Tibial artery (tissue), 4 donors: ENCODE results near the gene CPLX4.

Source experiments
- DNase-seq, 2 donors: peaks; one replicate each; pipeline ENCODE4 v3.0.0-alpha.2; 2019
- H3K27ac ChIP-seq, 2 donors: fragments of 200-600 bp; sonication (generic) in 1 of 2; 1 replicate in 1 of 2; 2 replicates in 1 of 2; pipeline ENCODE4 v1.5.1; 2018 to 2019; ENCODE audit warnings: mild to moderate bottlenecking in 1 of 2
- H3K27me3 ChIP-seq, 2 donors: fragments of 200-600 bp; sonication (generic) in 1 of 2; one replicate each; pipeline versions ENCODE4 v1.5.1 to v1.6.0; 2016 to 2019
- H3K36me3 ChIP-seq, 3 donors: fragments of 200-600 bp; sonication (generic) in 2 of 3; one replicate each; pipeline ENCODE4 v1.5.1; 2016 to 2019; ENCODE audit warnings: mild to moderate bottlenecking in 2 of 3
- H3K4me1 ChIP-seq, 4 donors: fragments of 200-600 bp; sonication (generic) in 2 of 4; 1 replicate in 3 of 4; 2 replicates in 1 of 4; pipeline ENCODE4 v1.5.1; 2016 to 2019
- H3K4me3 ChIP-seq, 2 donors: fragments of 200-600 bp; sonication (generic) in 1 of 2; 1 replicate in 1 of 2; 2 replicates in 1 of 2; pipeline ENCODE4 v1.5.1; 2018 to 2019; ENCODE audit warnings: mild to moderate bottlenecking in 2 of 2
- H3K9me3 ChIP-seq, 3 donors: fragments of 200-600 bp; sonication (generic) in 1 of 3; one replicate each; pipeline ENCODE4 v1.5.1; 2016 to 2019
- CTCF ChIP-seq, 2 experiments: fragments of 200-600 bp in 1 of 2; fragments of 450-650 bp in 1 of 2; IDR thresholded peaks; one replicate each; pipeline ENCODE4 v1.5.1; 2017 to 2019; ENCODE audit warnings: antibody characterized with exemption in 2 of 2, mild to moderate bottlenecking in 1 of 2, moderate library complexity in 1 of 2
- intact Hi-C: fragments of 100-400 bp; cut with DNase I; formaldehyde crosslinking; loops from one replicate; pipeline ENCODE4 v1.15.0; 2023; ENCODE audit warnings: low total_unique reads

Gene CPLX4

DNA sequence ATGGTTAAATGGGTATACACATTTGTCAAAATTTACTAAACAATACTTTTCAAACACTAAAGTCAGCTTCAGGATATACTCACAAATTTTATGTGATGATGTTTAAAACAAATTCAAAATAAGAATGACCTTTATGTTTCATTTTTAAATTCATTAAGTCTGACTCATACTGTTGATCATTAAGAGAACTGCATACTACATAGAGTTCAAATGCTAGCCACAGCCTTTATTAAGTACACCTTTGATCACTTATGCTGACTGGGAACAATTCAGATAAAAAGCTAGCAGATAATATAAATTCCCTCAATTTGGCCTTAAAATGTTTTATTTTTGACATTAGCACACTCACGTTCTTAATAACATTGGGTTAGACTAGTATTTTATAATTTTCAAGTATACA lies 26.5 kb upstream of the CPLX4 start:
- Histone ChIP-seq H3K36me3 (peaks cover 78 to 96% (median 87%) of the 10 kb centered on the region in 3 donors), H3K27me3 (no peaks in the 10 kb centered on the region), H3K4me1 (no peaks in the 10 kb centered on the region), H3K9me3 (peaks cover 0 to 5% (median 4%) of the 10 kb centered on the region in 3 donors), H3K4me3 (no peak overlapping the region), H3K27ac (no peak overlapping the region)
- no peak for TF ChIP-seq CTCF (IDR thresholded peaks at IDR 0.05)
- intact Hi-C loops: no loop called here
- DNase-seq: no peak

DNA sequence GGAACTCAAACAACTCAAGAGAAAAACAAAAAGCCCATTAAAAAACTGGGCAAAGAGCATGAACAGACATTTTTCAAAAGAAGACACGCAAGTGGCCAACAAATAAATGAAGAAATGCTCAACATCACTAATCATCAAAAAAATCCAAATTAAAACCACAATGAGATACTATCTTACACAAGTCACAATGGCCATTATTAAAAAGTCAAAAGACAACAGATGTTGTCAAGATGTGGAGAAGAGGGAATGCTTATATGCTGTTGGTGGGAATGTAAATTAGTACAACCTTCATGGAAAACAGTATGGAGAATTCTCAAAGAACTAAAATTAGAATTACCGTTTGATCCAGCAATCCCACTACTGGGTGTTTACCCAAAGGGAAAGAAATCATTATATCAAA lies 25.5 kb upstream of the CPLX4 start:
- Histone ChIP-seq H3K4me1 (no peaks in the 10 kb centered on the region), H3K36me3 (peaks cover 80 to 97% (median 92%) of the 10 kb centered on the region in 3 donors), H3K4me3 (no peak overlapping the region), H3K27ac (no peak overlapping the region), H3K9me3 (peaks cover 0 to 6% (median 4%) of the 10 kb centered on the region in 3 donors), H3K27me3 (no peaks in the 10 kb centered on the region)
- DNase-seq: no peak
- no peak for TF ChIP-seq CTCF (IDR thresholded peaks at IDR 0.05)
- intact Hi-C loops: no loop called here

- no peak for TF ChIP-seq CTCF (IDR thresholded peaks at IDR 0.05)
- no peak overlapping the region for H3K27ac ChIP-seq
- no peaks in the 10 kb centered on the region for H3K4me1 ChIP-seq
- H3K27me3 ChIP-seq: no peaks in the 10 kb centered on the region
- peaks cover 0 to 6% (median 4%) of the 10 kb centered on the region in 3 donors for H3K9me3 ChIP-seq
- DNase-seq: no peak
- H3K4me3 ChIP-seq: no peak overlapping the region
- intact Hi-C loops: no loop called here
- H3K36me3 ChIP-seq: peaks cover 76 to 96% (median 93%) of the 10 kb centered on the region in 3 donors
These were observed 22.4 kb upstream of the CPLX4 start for GRCh38 chr18:59340817-59341216.

GRCh38 chr18:59340312-59340711 lies 21.9 kb upstream of the CPLX4 start:
- Histone ChIP-seq H3K9me3 (peaks cover 0 to 6% (median 4%) of the 10 kb centered on the region in 3 donors), H3K36me3 (peaks cover 76 to 96% (median 88%) of the 10 kb centered on the region in 3 donors), H3K27me3 (no peaks in the 10 kb centered on the region), H3K4me1 (no peaks in the 10 kb centered on the region), H3K27ac (no peak overlapping the region), H3K4me3 (no peak overlapping the region)
- no peak for DNase-seq
- TF ChIP-seq CTCF (IDR thresholded peaks at IDR 0.05): no peak
- intact Hi-C loops: no loop called here

DNA sequence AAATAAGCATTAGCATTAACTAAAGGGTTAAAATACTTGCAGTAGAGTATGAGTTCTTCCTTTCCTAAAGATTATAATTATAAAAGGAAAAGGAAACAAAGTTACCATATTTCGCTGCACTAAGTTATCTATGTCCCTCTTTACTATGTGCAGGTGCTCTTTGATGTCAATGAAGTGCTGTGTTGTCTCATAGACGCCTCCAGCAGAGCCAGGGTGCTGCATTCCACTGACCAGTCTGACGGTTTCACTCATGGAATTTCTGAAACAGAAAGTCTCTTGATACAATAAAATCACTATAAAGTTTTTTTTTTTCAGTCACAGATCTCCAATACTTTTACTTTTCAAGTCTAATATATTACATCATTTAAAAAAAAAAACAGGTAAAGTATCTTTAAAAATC lies 14.5 kb upstream of the CPLX4 start:
- H3K36me3 ChIP-seq: peaks cover 63 to 88% (median 68%) of the 10 kb centered on the region in 3 donors
- no peak for TF ChIP-seq CTCF (IDR thresholded peaks at IDR 0.05)

DNA sequence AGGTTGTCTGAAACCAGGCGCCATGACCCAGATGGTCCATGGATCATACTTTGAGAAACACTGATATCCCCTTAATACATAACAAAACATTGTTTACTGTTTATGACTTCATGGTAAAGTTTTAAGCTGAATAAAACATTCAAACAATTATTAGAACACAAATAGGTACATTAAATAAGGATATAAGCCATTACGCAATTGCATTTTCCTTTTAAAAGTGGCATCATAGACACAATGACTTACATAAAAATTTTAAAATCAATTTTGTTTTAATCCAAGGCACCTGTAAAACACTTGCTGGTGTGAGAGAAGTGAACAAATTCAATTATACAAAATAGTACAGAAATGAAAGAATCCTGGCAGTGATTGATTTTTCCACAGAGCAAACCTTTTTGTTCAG lies 10.2 kb upstream of the CPLX4 start:
- Histone ChIP-seq H3K9me3 (no peaks in the 10 kb centered on the region), H3K36me3 (peaks cover 45 to 65% (median 62%) of the 10 kb centered on the region in 3 donors), H3K27ac (no peak overlapping the region), H3K27me3 (no peaks in the 10 kb centered on the region), H3K4me3 (no peak overlapping the region), H3K4me1 (no peaks in the 10 kb centered on the region)
- DNase-seq: no peak
- intact Hi-C loops: no loop called here
- no peak for TF ChIP-seq CTCF (IDR thresholded peaks at IDR 0.05)

More for the DNA sequence above, 14.5 kb upstream of the CPLX4 start:
- H3K27me3 ChIP-seq: no peaks in the 10 kb centered on the region
- no peaks in the 10 kb centered on the region for H3K9me3 ChIP-seq
- intact Hi-C loops: no loop called here
- H3K4me1 ChIP-seq: no peaks in the 10 kb centered on the region
- no peak overlapping the region for H3K27ac ChIP-seq
- DNase-seq: no peak
- no peak overlapping the region for H3K4me3 ChIP-seq
